ENCODE data around the gene KCTD1. TPM values are rescaled to one million over a fixed set of nuclear protein-coding genes. Genes with fewer than 3 reads are reported as not detected.

KCTD1 gene
- total and polyA plus RNA-seq, 4 donors: 0.78 to 2.9 (median 2.0) TPM

GRCh38 chr18:26479681-26480079 lies 68.7 kb downstream of the KCTD1 start:
- no peak overlapping the region for H3K4me3 ChIP-seq (ENCODE audit: low read depth in 1 of 3, low read length in 3 of 3)
- no peaks in the 10 kb centered on the region for H3K27me3 ChIP-seq (ENCODE audit: control insufficient read depth in 4 of 4, insufficient read depth in 4 of 4, low read length in 3 of 4)
- TF ChIP-seq YY1 (IDR thresholded peaks at IDR 0.05) (no peak), JUND (IDR thresholded peaks at IDR 0.05) (no peak), GABPA (IDR thresholded peaks at IDR 0.05 in 1 of 2, conservative IDR thresholded peaks at IDR 0.05 in 1 of 2) (no peak), RAD21 (IDR thresholded peaks at IDR 0.05) (no peak), RXRA (IDR thresholded peaks at IDR 0.05) (no peak), SP1 (IDR thresholded peaks at IDR 0.05) (no peak), FOXA2 (IDR thresholded peaks at IDR 0.05) (no peak), ZBTB33 (IDR thresholded peaks at IDR 0.05) (no peak), NR2F2 (IDR thresholded peaks at IDR 0.05) (no peak), ATF3 (IDR thresholded peaks at IDR 0.05) (no peak), EGR1 (IDR thresholded peaks at IDR 0.05; ENCODE audit: low read depth in 2 of 2) (no peak), FOXA1 (IDR thresholded peaks at IDR 0.05) (no peak), TAF1 (conservative IDR thresholded peaks at IDR 0.05) (no peak), HNF4A (conservative IDR thresholded peaks at IDR 0.05) (no peak)
- no peak for DNase-seq (ENCODE audit: low spot score)
- 76% methylated on average over 6 of the region's 6 CpGs for WGBS
- H3K4me1 ChIP-seq (ENCODE audit: control insufficient read depth in 4 of 4, insufficient read depth in 4 of 4, low read length in 3 of 4): no peaks in the 10 kb centered on the region
- H3K27ac ChIP-seq (ENCODE audit: low read depth in 1 of 2, low read length in 2 of 2): no peak overlapping the region
- no peaks in the 10 kb centered on the region for H3K36me3 ChIP-seq (ENCODE audit: control insufficient read depth in 4 of 4, insufficient read depth in 3 of 4, low read depth in 1 of 4, low read length in 3 of 4)
- H3K9me3 ChIP-seq (ENCODE audit: control insufficient read depth in 4 of 4, low read length in 3 of 4): no peaks in the 10 kb centered on the region
- no peak overlapping the region for H3K9ac ChIP-seq (ENCODE audit: low read depth in 1 of 2, low read length in 2 of 2)

- WGBS: 86% methylated on average over 26 of the region's 26 CpGs
- TF ChIP-seq GABPA (IDR thresholded peaks at IDR 0.05 in 1 of 2, conservative IDR thresholded peaks at IDR 0.05 in 1 of 2) (no peak), ZBTB33 (IDR thresholded peaks at IDR 0.05) (no peak), HNF4A (conservative IDR thresholded peaks at IDR 0.05) (no peak), TAF1 (conservative IDR thresholded peaks at IDR 0.05) (no peak), FOXA2 (IDR thresholded peaks at IDR 0.05) (no peak), YY1 (IDR thresholded peaks at IDR 0.05) (no peak)
- no peak for DNase-seq (ENCODE audit: low spot score)
- no peaks in the 10 kb centered on the region for H3K27me3 ChIP-seq (ENCODE audit: control insufficient read depth in 4 of 4, insufficient read depth in 4 of 4, low read length in 3 of 4)
- H3K36me3 ChIP-seq (ENCODE audit: control insufficient read depth in 4 of 4, insufficient read depth in 3 of 4, low read depth in 1 of 4, low read length in 3 of 4): no peaks in the 10 kb centered on the region
- no peak overlapping the region for H3K27ac ChIP-seq (ENCODE audit: low read depth in 1 of 2, low read length in 2 of 2)
- H3K4me3 ChIP-seq (ENCODE audit: low read depth in 1 of 3, low read length in 3 of 3): no peak overlapping the region
- H3K4me1 ChIP-seq (ENCODE audit: control insufficient read depth in 4 of 4, insufficient read depth in 4 of 4, low read length in 3 of 4): no peaks in the 10 kb centered on the region
- no peaks in the 10 kb centered on the region for H3K9me3 ChIP-seq (ENCODE audit: control insufficient read depth in 4 of 4, low read length in 3 of 4)
- no peak overlapping the region for H3K9ac ChIP-seq (ENCODE audit: low read depth in 1 of 2, low read length in 2 of 2)
These were observed 69.2 kb downstream of the KCTD1 start for GRCh38 chr18:26479065-26479680.
